ENCODE measurements around the gene MBNL1.

MBNL1 gene

GRCh38 chr3:152298393-152299248 lies 29.9 kb downstream of the MBNL1 start:
- DNase-seq (ENCODE audit: low read depth): peak; percentile 99
- peak overlapping the region; percentile 52 for H3K4me3 ChIP-seq (replicated peaks; ENCODE audit: low read depth, low read length)
- TF ChIP-seq CTCF (IDR thresholded peaks at IDR 0.05; ENCODE audit: low read length, missing control alignments): no peak

GRCh38 chr3:152299249-152299976 lies 30.7 kb downstream of the MBNL1 start:
- H3K4me3 ChIP-seq (replicated peaks; ENCODE audit: low read depth, low read length): peak overlapping the region; percentile 52
- DNase-seq (ENCODE audit: low read depth): no peak
- no peak for TF ChIP-seq CTCF (IDR thresholded peaks at IDR 0.05; ENCODE audit: low read length, missing control alignments)

- no peak for DNase-seq (ENCODE audit: low read depth)
- TF ChIP-seq CTCF (IDR thresholded peaks at IDR 0.05; ENCODE audit: low read length, missing control alignments): no peak
- peak overlapping the region; percentile 52 for H3K4me3 ChIP-seq (replicated peaks; ENCODE audit: low read depth, low read length)
These were observed 31.5 kb downstream of the MBNL1 start for GRCh38 chr3:152300029-152300731.

DNA sequence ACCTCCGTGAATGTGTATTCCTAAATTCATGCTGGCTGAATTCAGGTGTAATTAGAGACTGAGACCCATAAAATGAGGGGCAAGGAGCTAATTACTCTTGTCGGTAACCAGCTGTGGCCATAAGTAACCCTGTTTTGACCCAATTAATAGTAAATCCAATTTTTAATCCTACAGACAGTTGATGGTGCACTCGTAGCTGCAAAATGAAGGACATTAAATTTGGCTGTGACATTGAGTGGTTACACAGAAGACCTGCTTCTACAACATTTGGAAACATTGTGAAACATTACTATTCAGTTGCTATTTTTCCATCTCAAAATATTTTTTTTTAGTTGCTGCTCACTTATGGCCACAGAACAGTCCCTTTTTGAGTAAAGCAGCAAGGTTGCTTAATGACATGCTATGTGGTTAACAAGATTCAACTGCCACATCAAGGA lies 33.0 kb downstream of the MBNL1 start:
- no peak for TF ChIP-seq CTCF (IDR thresholded peaks at IDR 0.05; ENCODE audit: low read length, missing control alignments)
- peak overlapping the region; percentile 2 for H3K4me3 ChIP-seq (replicated peaks; ENCODE audit: low read depth, low read length)
- no peak for DNase-seq (ENCODE audit: low read depth)

- peak; percentile 90 for DNase-seq (ENCODE audit: low read depth)
- peak overlapping the region; percentile 27 for H3K4me3 ChIP-seq (replicated peaks; ENCODE audit: low read depth, low read length)
- TF ChIP-seq CTCF (IDR thresholded peaks at IDR 0.05; ENCODE audit: low read length, missing control alignments): no peak
These were observed 33.8 kb downstream of the MBNL1 start for GRCh38 chr3:152302521-152303021.

- TF ChIP-seq CTCF (IDR thresholded peaks at IDR 0.05; ENCODE audit: low read length, missing control alignments): no peak
- DNase-seq (ENCODE audit: low read depth): no peak
- H3K4me3 ChIP-seq (replicated peaks; ENCODE audit: low read depth, low read length): no peak overlapping the region
These were observed 35.4 kb downstream of the MBNL1 start for GRCh38 chr3:152304160-152304559.

Data from fibroblast of pulmonary artery (primary cell).